ENCODE results near the gene TNS3.

GRCh38 chr7:47273088-47273487 is 308.8 kb downstream of the TNS3 start:
- no peak for TF ChIP-seq EZH2 (IDR thresholded peaks at IDR 0.05; ENCODE audit: borderline replicate concordance, low read depth, low read length)
- TF ChIP-seq HIVEP1 (CRISPR knock-in tag; IDR thresholded peaks at IDR 0.05), result no peak
- no peak for TF ChIP-seq CTCF (IDR thresholded peaks at IDR 0.05 in 2 of 3, conservative IDR thresholded peaks at IDR 0.05 in 1 of 3; ENCODE audit: insufficient read depth in 2 of 3, low read depth in 1 of 3, low read length in 3 of 3)
- no peak for TF ChIP-seq POU5F1 (IDR thresholded peaks at IDR 0.05; ENCODE audit: borderline replicate concordance, low read depth, low read length, partially characterized antibody)
- no peak for TF ChIP-seq ZNF232 (CRISPR knock-in tag; IDR thresholded peaks at IDR 0.05)
- TF ChIP-seq RAD21 (CRISPR knock-in tag; conservative IDR thresholded peaks at IDR 0.05 in 1 of 2, IDR thresholded peaks at IDR 0.05 in 1 of 2), result no peak
- TF ChIP-seq POLR2A (conservative IDR thresholded peaks at IDR 0.05), result no peak
- no peak for TF ChIP-seq GABPB2 (CRISPR knock-in tag; conservative IDR thresholded peaks at IDR 0.05)
- TF ChIP-seq, protein P1, sequence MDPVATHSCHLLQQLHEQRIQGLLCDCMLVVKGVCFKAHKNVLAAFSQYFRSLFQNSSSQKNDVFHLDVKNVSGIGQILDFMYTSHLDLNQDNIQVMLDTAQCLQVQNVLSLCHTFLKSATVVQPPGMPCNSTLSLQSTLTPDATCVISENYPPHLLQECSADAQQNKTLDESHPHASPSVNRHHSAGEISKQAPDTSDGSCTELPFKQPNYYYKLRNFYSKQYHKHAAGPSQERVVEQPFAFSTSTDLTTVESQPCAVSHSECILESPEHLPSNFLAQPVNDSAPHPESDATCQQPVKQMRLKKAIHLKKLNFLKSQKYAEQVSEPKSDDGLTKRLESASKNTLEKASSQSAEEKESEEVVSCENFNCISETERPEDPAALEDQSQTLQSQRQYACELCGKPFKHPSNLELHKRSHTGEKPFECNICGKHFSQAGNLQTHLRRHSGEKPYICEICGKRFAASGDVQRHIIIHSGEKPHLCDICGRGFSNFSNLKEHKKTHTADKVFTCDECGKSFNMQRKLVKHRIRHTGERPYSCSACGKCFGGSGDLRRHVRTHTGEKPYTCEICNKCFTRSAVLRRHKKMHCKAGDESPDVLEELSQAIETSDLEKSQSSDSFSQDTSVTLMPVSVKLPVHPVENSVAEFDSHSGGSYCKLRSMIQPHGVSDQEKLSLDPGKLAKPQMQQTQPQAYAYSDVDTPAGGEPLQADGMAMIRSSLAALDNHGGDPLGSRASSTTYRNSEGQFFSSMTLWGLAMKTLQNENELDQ (CRISPR knock-in tag; IDR thresholded peaks at IDR 0.05; ENCODE audit: borderline replicate concordance), result no peak
- TF ChIP-seq THAP12 (CRISPR knock-in tag; IDR thresholded peaks at IDR 0.05), result no peak
- TF ChIP-seq FOXK1 (CRISPR knock-in tag; IDR thresholded peaks at IDR 0.05; ENCODE audit: borderline replicate concordance), result no peak
- TF ChIP-seq, protein P2, sequence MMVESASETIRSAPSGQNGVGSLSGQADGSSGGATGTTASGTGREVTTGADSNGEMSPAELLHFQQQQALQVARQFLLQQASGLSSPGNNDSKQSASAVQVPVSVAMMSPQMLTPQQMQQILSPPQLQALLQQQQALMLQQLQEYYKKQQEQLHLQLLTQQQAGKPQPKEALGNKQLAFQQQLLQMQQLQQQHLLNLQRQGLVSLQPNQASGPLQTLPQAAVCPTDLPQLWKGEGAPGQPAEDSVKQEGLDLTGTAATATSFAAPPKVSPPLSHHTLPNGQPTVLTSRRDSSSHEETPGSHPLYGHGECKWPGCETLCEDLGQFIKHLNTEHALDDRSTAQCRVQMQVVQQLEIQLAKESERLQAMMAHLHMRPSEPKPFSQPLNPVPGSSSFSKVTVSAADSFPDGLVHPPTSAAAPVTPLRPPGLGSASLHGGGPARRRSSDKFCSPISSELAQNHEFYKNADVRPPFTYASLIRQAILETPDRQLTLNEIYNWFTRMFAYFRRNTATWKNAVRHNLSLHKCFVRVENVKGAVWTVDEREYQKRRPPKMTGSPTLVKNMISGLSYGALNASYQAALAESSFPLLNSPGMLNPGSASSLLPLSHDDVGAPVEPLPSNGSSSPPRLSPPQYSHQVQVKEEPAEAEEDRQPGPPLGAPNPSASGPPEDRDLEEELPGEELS (CRISPR knock-in tag; IDR thresholded peaks at IDR 0.05; ENCODE audit: borderline replicate concordance), result no peak
